Suppressor macrophage treated with lipopolysaccharide for 1 hour (primary cell): ENCODE data around the gene ZNF483.
"Not testable (repeated sequence)": the region's sequence is repeated elsewhere in the genome, so short reads cannot be mapped to it uniquely, and the experiment has no call there.

Experiments
- DNase-seq, 3 donors: peaks; one replicate each; pipeline ENCODE4 v3.0.0-alpha.2; 2020 to 2022

Gene ZNF483

DNA sequence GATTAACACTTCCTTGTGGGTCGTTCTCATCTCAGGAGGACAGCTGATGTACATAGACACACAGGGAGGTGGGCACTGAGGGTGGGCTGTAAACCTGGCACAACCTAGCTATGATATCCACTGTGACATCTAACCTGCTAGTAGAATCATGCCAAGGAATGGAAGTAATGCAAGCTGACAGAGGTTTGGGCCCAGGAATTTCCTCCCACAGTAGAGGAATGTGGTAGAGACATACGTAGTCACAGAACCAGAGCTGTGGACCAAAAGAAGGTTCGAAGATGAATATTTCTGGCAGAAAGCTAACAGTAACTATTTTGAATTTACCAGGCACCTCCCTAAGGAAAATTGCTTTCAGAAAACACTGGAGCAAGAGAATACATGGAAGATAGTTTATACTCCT lies 90.9 kb downstream of the ZNF483 start:
- DNase-seq = no peak

DNA sequence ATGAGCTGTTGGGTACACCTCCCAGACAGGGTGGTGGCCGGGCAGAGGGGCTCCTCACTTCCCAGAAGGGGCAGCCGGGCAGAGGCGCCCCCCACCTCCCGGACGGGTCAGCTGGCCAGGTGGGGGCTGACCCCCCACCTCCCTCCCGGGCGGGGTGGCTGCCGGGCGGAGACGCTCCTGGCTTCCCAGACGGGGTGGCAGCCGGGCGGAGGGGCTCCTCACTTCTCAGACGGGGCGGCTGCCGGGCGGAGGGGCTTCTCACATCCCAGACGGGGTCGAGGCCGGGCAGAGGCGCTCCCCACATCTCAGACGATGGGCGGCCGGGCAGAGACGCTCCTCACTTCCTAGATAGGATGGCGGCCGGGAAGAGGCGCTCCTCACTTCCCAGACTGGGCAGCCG lies 92.4 kb downstream of the ZNF483 start:
- DNase-seq = not testable (repeated sequence)

DNA sequence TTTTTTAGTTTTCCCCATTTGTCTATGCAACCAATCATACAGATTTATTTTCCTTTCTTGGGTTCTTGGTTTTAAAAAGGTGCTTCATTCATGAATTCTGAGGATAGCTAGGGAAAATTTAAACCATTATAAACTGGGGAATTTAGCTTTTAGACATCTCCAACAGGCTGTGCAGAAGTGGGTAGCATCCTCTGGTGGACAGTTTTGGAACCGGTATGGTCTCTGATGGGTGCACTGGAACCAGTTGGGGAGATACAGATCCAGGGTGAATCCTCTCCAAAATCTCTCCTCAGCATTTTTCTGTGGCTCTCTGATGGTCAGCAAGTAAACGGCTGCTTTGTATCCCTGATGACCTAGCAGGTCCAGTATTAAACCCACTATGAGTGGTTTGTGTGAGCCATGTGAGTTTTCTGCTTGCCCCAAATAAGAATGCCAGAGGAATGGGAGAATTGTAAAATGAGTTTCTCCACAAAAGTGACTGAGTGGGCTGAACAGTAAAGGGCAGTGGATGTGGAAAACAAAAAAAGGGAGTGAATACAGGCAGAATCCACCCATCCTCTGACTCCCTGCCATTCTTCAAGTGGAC lies 97.0 kb downstream of the ZNF483 start:
- peak; percentile 31 to 36 (median 35) for DNase-seq

DNA sequence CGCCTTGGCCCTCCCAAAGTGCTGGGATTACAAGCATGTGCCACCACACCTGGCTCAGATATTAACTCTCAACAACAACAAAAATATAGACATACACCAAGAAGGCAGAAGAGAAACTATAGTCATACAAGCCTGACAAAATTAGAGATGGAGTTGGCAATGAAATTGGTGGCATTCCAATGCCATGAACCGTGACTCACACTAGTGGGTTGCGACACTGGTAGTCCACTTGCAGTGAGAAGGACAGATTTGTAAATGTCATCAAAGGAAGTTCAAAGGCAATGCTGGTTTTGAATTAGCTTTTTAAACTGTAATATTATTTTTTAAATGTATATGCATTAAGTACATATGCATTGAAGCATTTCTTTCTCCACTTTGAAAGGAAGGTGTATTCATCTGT lies 97.6 kb downstream of the ZNF483 start:
- peak; percentile 83 to 91 (median 89) for DNase-seq
